ENCODE measurements around the gene PHKG1.
A peak's percentile ranks its signal among the peaks of the same experiment; 100 is the strongest.
"Not testable (repeated sequence)": the region's sequence is repeated elsewhere in the genome, so short reads cannot be mapped to it uniquely, and the experiment has no call there.

PHKG1 gene

DNA sequence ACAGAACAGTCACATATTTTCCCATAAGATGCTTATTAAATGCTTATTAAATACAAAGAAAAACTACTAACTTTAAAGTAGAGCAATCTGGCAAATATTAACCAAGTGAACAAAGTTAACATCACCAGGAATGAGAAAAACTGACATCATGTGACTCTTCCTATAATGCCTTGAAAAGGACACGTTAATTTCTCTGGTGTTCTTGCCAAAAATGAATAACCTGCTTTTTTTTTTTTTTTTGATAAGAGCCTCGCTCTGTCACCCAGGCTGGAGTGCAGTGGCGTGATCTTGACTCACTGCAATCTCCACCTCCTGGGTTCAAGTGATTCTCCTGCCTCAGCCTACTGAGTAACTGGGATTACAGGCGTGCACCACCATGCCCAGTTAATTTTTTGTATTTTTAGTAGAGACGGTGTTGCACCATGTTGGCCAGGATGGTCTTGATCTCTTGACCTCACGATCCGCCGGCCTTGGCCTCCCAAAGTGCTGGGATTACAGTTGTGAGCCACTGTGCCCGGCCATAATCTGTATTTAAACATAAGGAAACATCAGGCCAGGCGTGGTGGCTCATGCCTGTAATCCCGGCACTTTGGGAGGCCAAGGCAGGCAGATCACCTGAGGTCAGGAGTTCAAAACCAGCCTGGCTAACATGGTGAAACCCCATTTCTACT is 45.2 kb downstream of the PHKG1 start:
- not testable (repeated sequence) for H3K4me3 ChIP-seq (ENCODE audit: low read depth in 1 of 5, low read length in 5 of 5); H3K9ac ChIP-seq (ENCODE audit: low read length in 5 of 5); H3K36me3 ChIP-seq (ENCODE audit: control insufficient read depth in 5 of 5, insufficient read depth in 5 of 5, low read length in 5 of 5); H3K27ac ChIP-seq (ENCODE audit: low read depth, low read length); H3K27me3 ChIP-seq (ENCODE audit: control insufficient read depth in 5 of 5, insufficient read depth in 4 of 5, low read length in 5 of 5); H3K9me3 ChIP-seq (ENCODE audit: control insufficient read depth in 5 of 5, low read length in 5 of 5)
- peaks cover 0 to 23% (median 19%) of the 10 kb centered on the region in 5 donors for H3K4me1 ChIP-seq (ENCODE audit: control insufficient read depth in 5 of 5, insufficient read depth in 5 of 5, low read length in 5 of 5)

DNA sequence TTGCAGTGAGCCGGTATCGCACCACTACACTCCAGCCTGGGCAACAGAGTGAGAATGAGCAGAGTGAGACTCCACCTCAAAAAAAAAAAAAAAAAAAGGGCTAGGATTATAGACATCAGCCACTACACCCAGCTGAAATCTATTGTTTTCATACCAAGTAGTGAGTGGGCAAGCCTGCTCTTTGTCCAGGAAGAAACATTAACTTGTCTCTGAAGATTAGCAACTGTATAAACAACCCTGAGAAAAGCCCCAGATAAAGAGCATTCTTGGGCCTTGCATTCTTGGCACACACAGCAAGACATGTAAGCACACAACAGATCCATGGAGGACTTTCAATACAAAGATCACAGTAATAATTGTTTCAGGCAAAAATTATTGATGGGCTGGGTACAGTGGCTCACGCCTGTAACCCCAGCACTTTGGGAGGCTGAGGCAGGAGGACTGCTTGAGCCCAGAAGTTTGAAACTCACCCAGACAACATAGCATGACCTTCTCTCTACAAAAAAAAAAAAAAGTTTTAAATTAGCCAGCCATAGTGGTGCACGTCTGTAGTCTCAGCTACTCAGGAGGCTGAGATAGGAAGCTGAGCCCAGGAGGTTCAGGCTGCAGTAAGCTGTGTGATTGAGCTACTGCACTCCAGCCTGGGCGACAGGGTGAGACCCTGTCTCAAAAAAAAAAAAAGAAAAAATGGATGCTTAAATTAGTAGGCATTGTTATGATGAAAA is 45.9 kb downstream of the PHKG1 start:
- H3K36me3 ChIP-seq (ENCODE audit: control insufficient read depth in 5 of 5, insufficient read depth in 5 of 5, low read length in 5 of 5): peaks cover 0 to 3% (median 0%) of the 10 kb centered on the region in 5 donors
- no peaks in the 10 kb centered on the region for H3K9me3 ChIP-seq (ENCODE audit: control insufficient read depth in 5 of 5, low read length in 5 of 5)
- H3K27ac ChIP-seq (ENCODE audit: low read depth, low read length): no peak overlapping the region
- H3K27me3 ChIP-seq (ENCODE audit: control insufficient read depth in 5 of 5, insufficient read depth in 4 of 5, low read length in 5 of 5): no peaks in the 10 kb centered on the region
- no peak overlapping the region for H3K4me3 ChIP-seq (ENCODE audit: low read depth in 1 of 5, low read length in 5 of 5)
- H3K4me1 ChIP-seq (ENCODE audit: control insufficient read depth in 5 of 5, insufficient read depth in 5 of 5, low read length in 5 of 5): peaks cover 0 to 16% (median 12%) of the 10 kb centered on the region in 5 donors
- peak overlapping the region in 1 of 5 donors; percentile 20 for H3K9ac ChIP-seq (ENCODE audit: low read length in 5 of 5)

DNA sequence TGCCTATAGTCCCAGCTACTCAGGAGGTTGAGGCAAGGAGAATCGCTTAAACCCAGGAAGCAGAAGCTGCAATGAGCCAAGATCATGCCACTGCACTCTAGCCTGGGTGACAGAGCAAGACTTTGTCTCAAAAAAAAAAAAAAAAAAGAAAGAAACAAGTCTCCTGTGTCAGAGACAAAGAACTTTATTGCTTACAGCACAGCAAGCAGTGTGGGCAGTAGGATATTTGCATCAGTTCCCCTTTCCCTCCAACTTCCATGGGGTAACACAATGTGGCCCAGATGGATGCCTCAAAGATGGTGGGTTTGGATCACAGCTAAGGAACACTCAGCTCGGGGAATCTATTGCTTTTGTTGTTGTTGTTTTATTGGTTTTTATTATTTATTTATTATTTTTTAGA is 47.0 kb downstream of the PHKG1 start:
- H3K9me3 ChIP-seq (ENCODE audit: control insufficient read depth in 5 of 5, low read length in 5 of 5); H3K36me3 ChIP-seq (ENCODE audit: control insufficient read depth in 5 of 5, insufficient read depth in 5 of 5, low read length in 5 of 5); H3K27me3 ChIP-seq (ENCODE audit: control insufficient read depth in 5 of 5, insufficient read depth in 4 of 5, low read length in 5 of 5); H3K9ac ChIP-seq (ENCODE audit: low read length in 5 of 5); H3K4me3 ChIP-seq (ENCODE audit: low read depth in 1 of 5, low read length in 5 of 5); H3K27ac ChIP-seq (ENCODE audit: low read depth, low read length): not testable (repeated sequence)
- peaks cover 0 to 11% (median 8%) of the 10 kb centered on the region in 5 donors for H3K4me1 ChIP-seq (ENCODE audit: control insufficient read depth in 5 of 5, insufficient read depth in 5 of 5, low read length in 5 of 5)

DNA sequence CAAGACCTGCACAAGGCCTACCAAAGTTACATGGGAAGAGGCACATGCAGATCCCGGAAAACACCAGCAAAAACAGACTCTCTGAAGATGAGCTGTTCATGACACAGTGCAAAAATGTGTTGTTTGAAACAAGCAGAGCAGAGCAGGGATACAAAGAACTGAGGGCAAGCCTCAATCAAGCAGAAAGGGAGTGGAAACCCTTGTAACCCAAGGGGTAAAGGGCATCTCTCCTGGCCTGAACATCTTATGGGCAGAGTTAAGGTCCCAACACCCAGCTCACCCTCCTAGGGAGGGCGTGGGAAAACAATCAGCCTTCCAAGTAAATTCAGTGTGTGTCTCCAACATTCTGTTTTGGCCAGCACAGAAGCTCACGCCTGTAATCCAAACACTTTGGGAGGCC is 52.0 kb downstream of the PHKG1 start:
- H3K36me3 ChIP-seq (ENCODE audit: control insufficient read depth in 5 of 5, insufficient read depth in 5 of 5, low read length in 5 of 5): peaks cover 0 to 12% (median 0%) of the 10 kb centered on the region in 5 donors
- H3K27me3 ChIP-seq (ENCODE audit: control insufficient read depth in 5 of 5, insufficient read depth in 4 of 5, low read length in 5 of 5): no peaks in the 10 kb centered on the region
- H3K4me1 ChIP-seq (ENCODE audit: control insufficient read depth in 5 of 5, insufficient read depth in 5 of 5, low read length in 5 of 5): no peaks in the 10 kb centered on the region
- no peak overlapping the region for H3K4me3 ChIP-seq (ENCODE audit: low read depth in 1 of 5, low read length in 5 of 5)
- no peak overlapping the region for H3K9ac ChIP-seq (ENCODE audit: low read length in 5 of 5)
- H3K27ac ChIP-seq (ENCODE audit: low read depth, low read length): no peak overlapping the region
- H3K9me3 ChIP-seq (ENCODE audit: control insufficient read depth in 5 of 5, low read length in 5 of 5): no peaks in the 10 kb centered on the region

DNA sequence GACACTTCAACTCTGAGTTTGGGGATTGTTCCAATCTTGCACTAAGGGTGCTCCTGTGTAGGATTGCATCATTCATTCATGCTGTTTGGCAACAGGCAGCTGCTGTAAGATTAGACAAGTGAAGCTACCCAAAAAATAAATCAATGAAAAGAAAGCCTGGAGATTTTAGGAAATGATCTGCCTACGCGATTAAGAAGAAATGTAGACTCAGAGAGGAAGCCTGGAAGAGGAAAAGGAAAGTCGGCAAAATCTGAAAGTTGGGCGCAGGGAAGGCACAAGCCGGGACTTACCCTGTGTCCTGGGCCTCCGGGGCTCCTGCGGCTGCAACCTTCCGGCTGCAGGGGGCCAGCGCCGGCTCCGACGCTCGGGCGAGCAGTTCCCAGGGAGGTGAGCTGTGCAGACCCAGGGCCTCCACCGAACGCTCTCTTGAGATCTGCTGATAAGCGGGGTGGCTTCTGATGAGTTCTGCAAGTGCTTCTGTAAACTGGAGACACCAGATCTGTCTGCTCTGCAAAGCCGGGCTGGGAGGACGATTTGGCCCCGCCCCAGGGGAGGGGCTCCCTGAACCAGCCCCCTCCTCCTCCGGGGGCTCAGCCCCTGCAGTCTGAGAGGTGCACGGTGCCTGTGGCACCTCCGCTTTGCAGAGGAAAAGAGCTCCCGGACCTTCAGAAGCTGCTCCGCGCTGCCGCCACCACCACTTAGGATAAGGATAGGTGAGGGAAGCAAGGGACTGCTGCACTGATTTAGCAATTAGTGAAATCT is 58.9 kb downstream of the PHKG1 start:
- peak overlapping the region; percentile 7 for H3K27ac ChIP-seq (ENCODE audit: low read depth, low read length)
- H3K4me1 ChIP-seq (ENCODE audit: control insufficient read depth in 5 of 5, insufficient read depth in 5 of 5, low read length in 5 of 5): peaks cover 0 to 24% (median 19%) of the 10 kb centered on the region in 5 donors
- peak overlapping the region; percentile 57 to 73 (median 71) for H3K9ac ChIP-seq (ENCODE audit: low read length in 5 of 5)
- no peaks in the 10 kb centered on the region for H3K27me3 ChIP-seq (ENCODE audit: control insufficient read depth in 5 of 5, insufficient read depth in 4 of 5, low read length in 5 of 5)
- H3K4me3 ChIP-seq (ENCODE audit: low read depth in 1 of 5, low read length in 5 of 5): peak overlapping the region; percentile 71 to 89 (median 77)
- no peaks in the 10 kb centered on the region for H3K9me3 ChIP-seq (ENCODE audit: control insufficient read depth in 5 of 5, low read length in 5 of 5)
- peaks cover 0 to 4% (median 0%) of the 10 kb centered on the region in 5 donors for H3K36me3 ChIP-seq (ENCODE audit: control insufficient read depth in 5 of 5, insufficient read depth in 5 of 5, low read length in 5 of 5)

DNA sequence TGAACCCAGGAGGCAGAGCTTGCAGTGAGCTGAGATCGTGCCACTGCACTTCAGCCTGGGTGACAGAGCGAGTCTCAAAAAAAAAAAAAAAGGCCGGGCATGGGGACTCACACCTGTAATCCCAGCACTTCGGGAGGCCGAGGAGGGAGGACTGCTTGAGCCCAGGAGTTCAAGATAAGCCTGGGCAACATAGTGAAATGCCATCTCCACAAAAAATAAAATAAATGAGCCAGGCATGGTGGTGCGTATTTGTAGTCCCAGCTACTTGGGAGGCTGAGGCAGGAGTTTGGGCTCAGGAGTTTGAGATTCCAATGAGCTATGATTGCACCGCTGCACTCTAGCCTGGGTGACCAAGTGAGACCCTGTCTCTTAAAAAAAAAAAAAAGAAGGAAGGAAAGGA is 60.2 kb downstream of the PHKG1 start:
- H3K27me3 ChIP-seq (ENCODE audit: control insufficient read depth in 5 of 5, insufficient read depth in 4 of 5, low read length in 5 of 5); H3K9ac ChIP-seq (ENCODE audit: low read length in 5 of 5); H3K36me3 ChIP-seq (ENCODE audit: control insufficient read depth in 5 of 5, insufficient read depth in 5 of 5, low read length in 5 of 5); H3K27ac ChIP-seq (ENCODE audit: low read depth, low read length); H3K9me3 ChIP-seq (ENCODE audit: control insufficient read depth in 5 of 5, low read length in 5 of 5); H3K4me3 ChIP-seq (ENCODE audit: low read depth in 1 of 5, low read length in 5 of 5): not testable (repeated sequence)
- H3K4me1 ChIP-seq (ENCODE audit: control insufficient read depth in 5 of 5, insufficient read depth in 5 of 5, low read length in 5 of 5): peaks cover 0 to 24% (median 19%) of the 10 kb centered on the region in 5 donors

DNA sequence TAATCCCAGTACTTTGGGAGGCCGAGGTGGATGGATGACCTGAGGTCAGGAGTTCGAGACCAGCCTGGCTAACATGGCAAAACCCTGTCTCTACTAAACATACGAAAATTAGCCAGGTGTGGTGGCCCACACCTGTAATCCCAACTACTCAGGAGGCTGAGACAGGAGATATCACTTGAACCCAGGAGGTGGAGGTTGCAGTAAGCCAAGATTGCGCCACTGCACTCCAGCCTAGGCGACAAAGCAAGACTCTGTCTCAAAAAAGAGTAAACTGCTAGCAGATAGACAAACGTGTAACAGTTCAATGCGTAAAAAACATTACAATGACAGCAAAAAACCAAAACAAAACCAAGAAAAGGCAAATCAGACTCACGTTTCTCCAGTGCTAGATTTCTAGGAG is 61.2 kb downstream of the PHKG1 start:
- H3K27me3 ChIP-seq (ENCODE audit: control insufficient read depth in 5 of 5, insufficient read depth in 4 of 5, low read length in 5 of 5); H3K27ac ChIP-seq (ENCODE audit: low read depth, low read length); H3K36me3 ChIP-seq (ENCODE audit: control insufficient read depth in 5 of 5, insufficient read depth in 5 of 5, low read length in 5 of 5); H3K9me3 ChIP-seq (ENCODE audit: control insufficient read depth in 5 of 5, low read length in 5 of 5); H3K4me3 ChIP-seq (ENCODE audit: low read depth in 1 of 5, low read length in 5 of 5); H3K9ac ChIP-seq (ENCODE audit: low read length in 5 of 5): not testable (repeated sequence)
- peaks cover 0 to 24% (median 19%) of the 10 kb centered on the region in 5 donors for H3K4me1 ChIP-seq (ENCODE audit: control insufficient read depth in 5 of 5, insufficient read depth in 5 of 5, low read length in 5 of 5)

DNA sequence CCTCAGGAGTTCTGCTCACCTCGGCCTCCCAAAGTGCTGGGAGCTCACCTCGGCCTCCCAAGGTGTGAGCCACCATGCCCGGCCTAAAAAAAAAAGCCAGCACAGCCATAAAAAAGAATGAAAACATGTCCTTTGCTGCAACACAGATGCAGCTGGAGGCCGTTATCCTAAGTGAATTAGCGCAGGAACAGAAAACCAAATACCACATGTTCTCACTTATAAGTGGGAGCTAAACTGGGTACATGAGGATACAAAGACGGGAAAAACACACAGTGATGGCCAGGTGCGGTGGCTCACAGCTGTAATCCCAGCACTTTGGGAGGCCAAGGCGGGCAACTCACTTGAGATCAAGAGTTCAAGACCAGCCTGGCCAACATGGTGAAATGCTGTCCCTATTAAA is 62.4 kb downstream of the PHKG1 start:
- H3K4me1 ChIP-seq (ENCODE audit: control insufficient read depth in 5 of 5, insufficient read depth in 5 of 5, low read length in 5 of 5): peaks cover 0 to 24% (median 19%) of the 10 kb centered on the region in 5 donors
- H3K27me3 ChIP-seq (ENCODE audit: control insufficient read depth in 5 of 5, insufficient read depth in 4 of 5, low read length in 5 of 5): no peaks in the 10 kb centered on the region
- no peak overlapping the region for H3K27ac ChIP-seq (ENCODE audit: low read depth, low read length)
- H3K9me3 ChIP-seq (ENCODE audit: control insufficient read depth in 5 of 5, low read length in 5 of 5): no peaks in the 10 kb centered on the region
- no peak overlapping the region for H3K9ac ChIP-seq (ENCODE audit: low read length in 5 of 5)
- H3K4me3 ChIP-seq (ENCODE audit: low read depth in 1 of 5, low read length in 5 of 5): no peak overlapping the region
- peaks cover 0 to 2% (median 0%) of the 10 kb centered on the region in 5 donors for H3K36me3 ChIP-seq (ENCODE audit: control insufficient read depth in 5 of 5, insufficient read depth in 5 of 5, low read length in 5 of 5)
